GM12873 (cell line): ENCODE results near the gene INSL3.

Experiments
- TF ChIP-seq, protein P1 (sequence below): IDR thresholded peaks from 2 replicates; pipeline ENCODE4 v1.5.1; 2012; ENCODE audit warnings: low read depth, mild to moderate bottlenecking, moderate library complexity, low read length, control low read depth; ENCODE audit not compliant: insufficient read depth; ENCODE audit errors: missing control alignments

Gene INSL3

DNA sequence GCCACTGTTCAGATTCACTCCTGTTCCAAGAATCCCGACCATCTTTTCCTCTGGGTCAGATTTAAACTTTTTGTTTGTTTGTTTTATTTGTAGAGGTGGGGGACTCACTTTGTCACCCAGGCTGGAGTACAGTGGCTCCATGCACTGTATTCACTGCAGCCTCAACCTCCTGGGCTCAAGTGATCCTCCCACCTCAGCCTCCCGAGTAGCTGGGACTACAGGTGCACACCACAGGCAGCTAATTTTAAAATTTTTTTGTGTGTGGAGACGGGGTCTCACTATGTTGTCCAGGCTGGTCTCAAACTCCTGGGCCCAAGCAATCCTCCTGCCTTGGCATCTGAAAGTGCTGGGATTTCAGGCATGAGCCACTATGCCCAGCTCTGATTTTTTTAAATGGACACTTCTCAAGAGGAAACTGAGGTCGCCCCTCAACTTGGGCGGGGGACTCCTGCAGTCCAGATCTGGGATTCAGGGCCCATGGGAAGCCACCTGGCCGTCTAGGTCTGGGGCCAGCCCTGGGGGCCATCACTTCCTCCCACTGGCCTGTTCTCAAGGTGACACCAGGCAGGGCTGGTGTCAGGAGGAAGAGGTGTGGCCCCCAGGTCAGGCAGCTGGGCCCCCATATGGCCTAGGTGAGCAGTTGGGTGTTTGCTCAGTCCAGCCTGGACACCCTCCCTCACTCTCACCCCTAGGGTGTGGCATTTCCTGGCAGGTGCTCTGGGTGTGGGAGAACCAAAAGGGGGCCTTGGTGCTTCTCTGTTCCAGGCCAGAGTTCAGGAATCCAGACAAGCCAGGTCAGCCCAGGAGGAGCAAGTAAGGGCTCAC lies 25.1 kb downstream of the INSL3 start:
- TF ChIP-seq, protein P1, sequence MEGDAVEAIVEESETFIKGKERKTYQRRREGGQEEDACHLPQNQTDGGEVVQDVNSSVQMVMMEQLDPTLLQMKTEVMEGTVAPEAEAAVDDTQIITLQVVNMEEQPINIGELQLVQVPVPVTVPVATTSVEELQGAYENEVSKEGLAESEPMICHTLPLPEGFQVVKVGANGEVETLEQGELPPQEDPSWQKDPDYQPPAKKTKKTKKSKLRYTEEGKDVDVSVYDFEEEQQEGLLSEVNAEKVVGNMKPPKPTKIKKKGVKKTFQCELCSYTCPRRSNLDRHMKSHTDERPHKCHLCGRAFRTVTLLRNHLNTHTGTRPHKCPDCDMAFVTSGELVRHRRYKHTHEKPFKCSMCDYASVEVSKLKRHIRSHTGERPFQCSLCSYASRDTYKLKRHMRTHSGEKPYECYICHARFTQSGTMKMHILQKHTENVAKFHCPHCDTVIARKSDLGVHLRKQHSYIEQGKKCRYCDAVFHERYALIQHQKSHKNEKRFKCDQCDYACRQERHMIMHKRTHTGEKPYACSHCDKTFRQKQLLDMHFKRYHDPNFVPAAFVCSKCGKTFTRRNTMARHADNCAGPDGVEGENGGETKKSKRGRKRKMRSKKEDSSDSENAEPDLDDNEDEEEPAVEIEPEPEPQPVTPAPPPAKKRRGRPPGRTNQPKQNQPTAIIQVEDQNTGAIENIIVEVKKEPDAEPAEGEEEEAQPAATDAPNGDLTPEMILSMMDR, result no peak

DNA sequence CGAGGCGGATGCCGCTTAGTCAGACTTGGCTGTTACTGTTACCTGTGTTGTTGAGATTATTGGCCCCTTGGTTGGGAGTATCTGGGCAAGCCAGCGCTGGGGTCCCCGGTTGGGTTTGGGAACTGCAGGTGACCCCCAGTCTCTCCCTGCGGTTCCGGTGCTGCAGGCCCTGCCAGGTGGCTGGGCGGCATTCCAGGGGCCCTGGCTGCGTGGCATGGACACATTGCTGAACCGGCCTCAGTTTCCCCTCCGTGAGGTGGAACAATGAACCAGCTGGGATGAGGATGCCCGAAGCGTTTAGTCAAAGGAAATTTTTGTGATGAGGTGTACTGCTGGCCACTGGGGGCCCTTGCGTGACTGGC lies 25.8 kb downstream of the INSL3 start:
- TF ChIP-seq, protein P1, result no peak

DNA sequence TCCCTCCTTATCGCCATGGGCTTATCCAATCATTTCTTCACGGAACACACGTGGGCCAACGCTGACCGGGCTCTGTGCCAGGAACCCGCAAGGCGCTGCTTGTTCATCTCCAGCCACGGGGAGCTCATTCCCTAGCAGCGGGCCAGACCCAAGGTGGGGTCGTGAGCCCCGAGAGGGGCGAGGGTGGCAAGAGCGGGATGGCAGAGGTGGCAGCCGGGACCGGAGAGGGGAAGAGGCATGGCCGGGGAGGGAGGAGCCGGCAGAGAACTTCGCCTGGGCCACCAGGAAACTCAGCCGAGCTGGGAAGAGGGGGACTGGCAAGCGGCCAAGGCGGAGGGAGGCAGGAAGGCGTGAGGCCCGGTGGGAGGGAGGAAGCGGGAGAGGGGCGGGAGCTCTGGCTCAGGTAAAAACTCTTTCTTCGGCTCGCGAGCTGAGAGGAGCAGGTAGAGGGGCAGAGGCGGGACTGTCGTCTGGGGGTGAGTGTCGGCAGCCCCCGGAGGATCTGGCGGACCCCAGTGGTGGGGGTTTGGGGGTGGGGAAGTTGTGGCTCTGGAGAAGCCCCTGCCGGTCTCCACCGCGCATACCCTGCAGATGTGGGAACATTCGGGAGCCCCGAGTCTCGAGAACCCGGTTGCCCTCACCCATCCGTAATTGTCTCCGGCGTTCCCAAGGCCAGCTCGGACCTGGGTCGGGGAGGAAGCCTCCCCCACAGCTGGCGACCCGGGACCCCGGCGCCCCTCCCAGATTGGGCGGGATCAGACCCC lies 26.4 kb downstream of the INSL3 start, which contains the start of gene B3GNT3:
Gene B3GNT3, plus strand, starts transcription at position 408 of the 764 bp plus-strand sequence. CDS start 12,670 bp downstream, outside the sequence.
- TF ChIP-seq, protein P1, result no peak

DNA sequence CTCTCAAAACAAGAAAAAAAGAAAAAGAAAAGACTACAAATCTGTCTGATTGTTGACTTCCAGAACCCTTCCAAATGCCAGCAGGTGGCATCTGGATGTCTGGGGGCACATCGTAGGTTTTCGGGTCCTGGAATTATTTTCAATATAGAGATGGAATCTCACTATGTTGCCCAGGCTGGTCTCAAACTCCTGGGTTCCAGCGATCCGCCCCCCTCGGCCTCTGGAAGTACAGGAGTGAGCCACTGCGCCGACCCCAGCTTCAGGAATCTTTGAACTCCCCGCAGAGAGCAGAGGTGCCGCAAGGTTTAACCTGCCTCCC lies 26.9 kb downstream of the INSL3 start:
- TF ChIP-seq, protein P1, result no peak

DNA sequence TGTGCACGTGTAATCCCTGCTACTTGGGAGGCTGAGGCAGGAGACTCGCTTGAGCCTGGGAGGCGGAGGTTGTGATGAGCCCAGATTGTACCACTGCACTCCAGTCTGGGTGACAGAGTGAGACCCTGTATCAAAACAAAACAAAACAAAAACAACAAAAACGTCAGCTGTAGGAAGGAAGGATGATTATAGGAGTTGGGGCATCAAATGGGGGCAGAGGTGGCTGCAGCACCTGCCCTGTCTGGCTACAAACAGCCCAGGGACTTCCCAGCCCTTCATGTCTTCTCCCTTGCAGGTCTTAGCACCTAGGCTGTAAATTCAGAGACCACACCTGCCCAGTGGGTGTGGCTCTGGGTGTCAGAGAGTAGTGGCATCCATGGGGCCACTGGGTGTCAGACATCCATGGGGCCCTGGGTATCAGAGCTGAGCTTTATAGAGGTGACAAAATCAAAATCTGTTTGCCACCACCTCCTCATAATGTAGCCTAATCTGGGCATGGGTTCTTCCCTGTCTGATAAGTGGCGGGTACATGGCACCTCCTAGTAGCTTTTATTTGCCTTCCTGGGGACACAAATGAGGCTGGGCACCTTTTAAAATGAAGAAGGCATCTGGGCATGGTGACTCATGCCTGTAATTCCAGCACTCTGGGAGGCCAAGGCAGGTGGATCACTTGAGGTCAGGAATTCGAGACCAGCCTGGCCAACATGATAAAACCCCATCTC lies 31.1 kb downstream of the INSL3 start:
- TF ChIP-seq, protein P1, result no peak

DNA sequence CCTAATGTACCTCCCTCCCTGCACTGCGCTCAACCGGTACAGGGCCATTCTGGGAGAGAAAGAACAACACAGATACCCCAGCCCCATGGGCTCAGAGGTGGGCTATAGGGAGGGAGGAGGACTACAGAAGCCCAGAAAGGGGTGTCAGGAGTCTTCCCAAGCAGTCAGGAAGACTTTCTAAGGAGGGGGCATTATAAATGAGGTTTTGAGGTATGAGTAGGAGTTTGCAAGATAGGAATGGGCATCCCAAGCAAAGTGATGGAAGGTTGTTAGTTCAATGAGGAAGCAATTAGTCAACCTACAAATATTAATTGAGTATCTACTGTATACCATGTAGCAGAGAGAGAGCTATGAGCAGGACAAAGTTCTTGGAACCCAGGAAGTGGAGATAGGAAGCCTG lies 32.7 kb downstream of the INSL3 start:
- TF ChIP-seq, protein P1, result no peak

DNA sequence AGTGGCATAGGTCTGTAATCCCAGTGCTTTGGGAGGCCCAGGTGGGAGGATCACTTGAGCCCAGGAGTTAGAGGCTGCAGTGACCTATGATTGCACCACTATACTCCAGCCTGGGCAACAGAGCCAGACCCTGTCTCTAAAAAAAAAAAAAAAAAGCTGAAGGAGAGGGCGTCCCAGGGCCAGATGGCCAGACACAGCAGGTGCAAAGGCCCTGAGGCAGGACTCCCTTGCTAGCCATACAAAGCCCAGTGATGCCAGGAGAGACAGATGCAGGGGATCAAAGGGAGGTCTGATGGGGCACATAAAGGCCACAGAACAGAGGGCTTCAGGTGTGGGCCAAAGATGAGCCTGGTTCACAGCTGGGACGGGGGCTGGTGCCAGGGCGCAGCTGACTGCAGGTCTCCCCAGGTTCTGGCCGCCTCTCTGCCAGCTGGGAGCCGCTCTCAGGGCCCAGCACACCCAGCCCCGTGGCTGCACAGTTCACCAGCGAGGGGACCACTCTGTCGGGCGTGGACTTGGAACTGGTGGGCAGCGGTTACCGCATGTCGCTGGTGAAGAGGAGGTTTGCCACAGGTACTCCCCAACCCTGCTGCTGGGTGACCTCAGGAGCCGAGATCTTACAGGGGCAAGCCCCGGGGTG lies 33.9 kb downstream of the INSL3 start:
- TF ChIP-seq, protein P1, result no peak
